ENCODE results near the gene PRRT4. TPM values are rescaled to one million over a fixed set of nuclear protein-coding genes. Genes with fewer than 3 reads are reported as not detected.

PRRT4 gene
- total and polyA plus RNA-seq, 9 of the 15 experiments (the other 6 are each of a cell fraction or from before 2014, with no cell fraction given) = not detected

DNA sequence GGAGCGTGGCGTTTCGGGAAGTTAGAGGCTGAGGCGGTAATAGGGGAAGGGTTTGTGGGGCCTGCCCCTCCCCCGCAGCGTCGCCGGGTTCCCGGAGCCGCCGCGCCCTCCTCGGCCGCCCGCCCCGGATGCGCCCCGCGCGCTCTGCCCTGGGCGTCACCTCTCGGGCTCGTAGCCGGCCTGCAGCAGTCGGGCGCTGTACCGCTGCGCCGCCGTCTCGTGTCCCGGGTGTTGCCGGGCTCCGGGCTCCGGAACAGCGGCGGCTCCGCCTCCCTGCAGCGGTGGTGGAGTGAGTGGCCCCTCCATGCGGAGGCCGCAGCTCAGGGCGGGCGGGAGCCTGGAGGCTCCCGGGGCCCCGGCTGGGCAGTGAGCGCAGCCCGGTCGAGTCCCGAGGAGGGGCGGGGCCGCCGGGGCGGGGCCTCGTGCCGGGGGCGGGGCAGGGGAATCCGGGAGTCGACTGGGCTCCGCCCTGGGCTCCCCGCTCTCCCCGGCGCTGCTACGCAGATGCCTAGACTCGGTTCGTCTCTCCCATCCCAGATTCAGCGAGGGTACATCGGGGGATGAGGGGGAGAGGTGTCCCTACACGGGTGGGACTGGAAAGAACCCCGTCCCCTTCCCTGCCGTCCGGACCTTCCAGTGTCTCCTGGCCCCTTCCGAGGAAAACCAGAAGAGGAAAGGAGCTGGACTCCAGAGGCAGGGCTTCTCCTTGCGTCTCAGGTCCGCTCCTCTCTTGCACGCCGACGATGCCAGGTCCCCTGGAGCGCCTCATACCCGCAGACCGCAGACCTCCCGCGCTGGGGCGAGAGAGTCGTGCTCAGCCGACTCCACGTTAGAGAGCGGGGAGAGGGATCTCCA is 48.3 kb upstream of the PRRT4 start, which contains the start of gene IMPDH1 (continued):
- TF ChIP-seq EGR1 (conservative IDR thresholded peaks at IDR 0.05) = peak; percentile 10; the same call in 1 of the 2 replicates
- no peak for TF ChIP-seq PHB2 (IDR thresholded peaks at IDR 0.05; ENCODE audit: low read depth)
- no peak for TF ChIP-seq FOXA1 (IDR thresholded peaks at IDR 0.05; ENCODE audit: borderline replicate concordance)
- TF ChIP-seq POLR2A (conservative IDR thresholded peaks at IDR 0.05) = peak; percentile 75
- no peak for TF ChIP-seq ADNP (tag; IDR thresholded peaks at IDR 0.05)
- TF ChIP-seq ZNF239 (CRISPR knock-in tag; IDR thresholded peaks at IDR 0.05) = no peak; the same call in 1 of the 2 replicates
- TF ChIP-seq, protein P1, sequence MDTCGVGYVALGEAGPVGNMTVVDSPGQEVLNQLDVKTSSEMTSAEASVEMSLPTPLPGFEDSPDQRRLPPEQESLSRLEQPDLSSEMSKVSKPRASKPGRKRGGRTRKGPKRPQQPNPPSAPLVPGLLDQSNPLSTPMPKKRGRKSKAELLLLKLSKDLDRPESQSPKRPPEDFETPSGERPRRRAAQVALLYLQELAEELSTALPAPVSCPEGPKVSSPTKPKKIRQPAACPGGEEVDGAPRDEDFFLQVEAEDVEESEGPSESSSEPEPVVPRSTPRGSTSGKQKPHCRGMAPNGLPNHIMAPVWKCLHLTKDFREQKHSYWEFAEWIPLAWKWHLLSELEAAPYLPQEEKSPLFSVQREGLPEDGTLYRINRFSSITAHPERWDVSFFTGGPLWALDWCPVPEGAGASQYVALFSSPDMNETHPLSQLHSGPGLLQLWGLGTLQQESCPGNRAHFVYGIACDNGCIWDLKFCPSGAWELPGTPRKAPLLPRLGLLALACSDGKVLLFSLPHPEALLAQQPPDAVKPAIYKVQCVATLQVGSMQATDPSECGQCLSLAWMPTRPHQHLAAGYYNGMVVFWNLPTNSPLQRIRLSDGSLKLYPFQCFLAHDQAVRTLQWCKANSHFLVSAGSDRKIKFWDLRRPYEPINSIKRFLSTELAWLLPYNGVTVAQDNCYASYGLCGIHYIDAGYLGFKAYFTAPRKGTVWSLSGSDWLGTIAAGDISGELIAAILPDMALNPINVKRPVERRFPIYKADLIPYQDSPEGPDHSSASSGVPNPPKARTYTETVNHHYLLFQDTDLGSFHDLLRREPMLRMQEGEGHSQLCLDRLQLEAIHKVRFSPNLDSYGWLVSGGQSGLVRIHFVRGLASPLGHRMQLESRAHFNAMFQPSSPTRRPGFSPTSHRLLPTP (IDR thresholded peaks at IDR 0.05; ENCODE audit: borderline replicate concordance, extremely low read depth, insufficient read length) = no peak
- no peak for TF ChIP-seq NFXL1 (CRISPR knock-in tag; IDR thresholded peaks at IDR 0.05)
- TF ChIP-seq, protein P2, sequence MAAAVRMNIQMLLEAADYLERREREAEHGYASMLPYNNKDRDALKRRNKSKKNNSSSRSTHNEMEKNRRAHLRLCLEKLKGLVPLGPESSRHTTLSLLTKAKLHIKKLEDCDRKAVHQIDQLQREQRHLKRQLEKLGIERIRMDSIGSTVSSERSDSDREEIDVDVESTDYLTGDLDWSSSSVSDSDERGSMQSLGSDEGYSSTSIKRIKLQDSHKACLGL (CRISPR knock-in tag; IDR thresholded peaks at IDR 0.05; ENCODE audit: borderline replicate concordance, poor library complexity, severe bottlenecking) = no peak
- TF ChIP-seq, protein P3, sequence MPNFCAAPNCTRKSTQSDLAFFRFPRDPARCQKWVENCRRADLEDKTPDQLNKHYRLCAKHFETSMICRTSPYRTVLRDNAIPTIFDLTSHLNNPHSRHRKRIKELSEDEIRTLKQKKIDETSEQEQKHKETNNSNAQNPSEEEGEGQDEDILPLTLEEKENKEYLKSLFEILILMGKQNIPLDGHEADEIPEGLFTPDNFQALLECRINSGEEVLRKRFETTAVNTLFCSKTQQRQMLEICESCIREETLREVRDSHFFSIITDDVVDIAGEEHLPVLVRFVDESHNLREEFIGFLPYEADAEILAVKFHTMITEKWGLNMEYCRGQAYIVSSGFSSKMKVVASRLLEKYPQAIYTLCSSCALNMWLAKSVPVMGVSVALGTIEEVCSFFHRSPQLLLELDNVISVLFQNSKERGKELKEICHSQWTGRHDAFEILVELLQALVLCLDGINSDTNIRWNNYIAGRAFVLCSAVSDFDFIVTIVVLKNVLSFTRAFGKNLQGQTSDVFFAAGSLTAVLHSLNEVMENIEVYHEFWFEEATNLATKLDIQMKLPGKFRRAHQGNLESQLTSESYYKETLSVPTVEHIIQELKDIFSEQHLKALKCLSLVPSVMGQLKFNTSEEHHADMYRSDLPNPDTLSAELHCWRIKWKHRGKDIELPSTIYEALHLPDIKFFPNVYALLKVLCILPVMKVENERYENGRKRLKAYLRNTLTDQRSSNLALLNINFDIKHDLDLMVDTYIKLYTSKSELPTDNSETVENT (CRISPR knock-in tag; IDR thresholded peaks at IDR 0.05) = peak; percentile 77
- no peak; the same call in 1 of the 2 replicates for TF ChIP-seq NR1H2 (CRISPR knock-in tag; IDR thresholded peaks at IDR 0.05)
- TF ChIP-seq GABPB1 (CRISPR knock-in tag; IDR thresholded peaks at IDR 0.05) = no peak
- no peak for TF ChIP-seq FOXK1 (CRISPR knock-in tag; IDR thresholded peaks at IDR 0.05; ENCODE audit: borderline replicate concordance)
- TF ChIP-seq, protein P4, sequence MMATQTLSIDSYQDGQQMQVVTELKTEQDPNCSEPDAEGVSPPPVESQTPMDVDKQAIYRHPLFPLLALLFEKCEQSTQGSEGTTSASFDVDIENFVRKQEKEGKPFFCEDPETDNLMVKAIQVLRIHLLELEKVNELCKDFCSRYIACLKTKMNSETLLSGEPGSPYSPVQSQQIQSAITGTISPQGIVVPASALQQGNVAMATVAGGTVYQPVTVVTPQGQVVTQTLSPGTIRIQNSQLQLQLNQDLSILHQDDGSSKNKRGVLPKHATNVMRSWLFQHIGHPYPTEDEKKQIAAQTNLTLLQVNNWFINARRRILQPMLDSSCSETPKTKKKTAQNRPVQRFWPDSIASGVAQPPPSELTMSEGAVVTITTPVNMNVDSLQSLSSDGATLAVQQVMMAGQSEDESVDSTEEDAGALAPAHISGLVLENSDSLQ (IDR thresholded peaks at IDR 0.05) = no peak
- no peak for TF ChIP-seq MEIS2 (IDR thresholded peaks at IDR 0.05; ENCODE audit: partially characterized antibody)
- TF ChIP-seq, protein P5, sequence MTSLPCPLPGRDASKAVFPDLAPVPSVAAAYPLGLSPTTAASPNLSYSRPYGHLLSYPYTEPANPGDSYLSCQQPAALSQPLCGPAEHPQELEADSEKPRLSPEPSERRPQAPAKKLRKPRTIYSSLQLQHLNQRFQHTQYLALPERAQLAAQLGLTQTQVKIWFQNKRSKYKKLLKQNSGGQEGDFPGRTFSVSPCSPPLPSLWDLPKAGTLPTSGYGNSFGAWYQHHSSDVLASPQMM (CRISPR knock-in tag; IDR thresholded peaks at IDR 0.05) = no peak
- no peak for TF ChIP-seq GTF2A2 (tag; IDR thresholded peaks at IDR 0.05)
- peak; percentile 1 for TF ChIP-seq ZFP36 (IDR thresholded peaks at IDR 0.05; ENCODE audit: low read depth, low read length, partially characterized antibody)
- no peak for TF ChIP-seq ZNF507 (tag; conservative IDR thresholded peaks at IDR 0.05)
- peak; percentile 71 to 75; a peak in 3 of 4 replicates for TF ChIP-seq NRF1 (conservative IDR thresholded peaks at IDR 0.05 in 1 of 2, IDR thresholded peaks at IDR 0.05 in 1 of 2)

All from K562 (cell line).